GM18508 (cell line): ENCODE measurements around the gene SEC14L6.
"Not testable (repeated sequence)": the region's sequence is repeated elsewhere in the genome, so short reads cannot be mapped to it uniquely, and the experiment has no call there.

Experiments
- ATAC-seq: cut with Tn5 transposase; IDR thresholded peaks from one replicate; pipeline ENCODE4 v1.9.1; 2021; ENCODE audit warnings: moderate number of reproducible peaks; ENCODE audit not compliant: insufficient read depth, unreplicated experiment

Gene SEC14L6

DNA sequence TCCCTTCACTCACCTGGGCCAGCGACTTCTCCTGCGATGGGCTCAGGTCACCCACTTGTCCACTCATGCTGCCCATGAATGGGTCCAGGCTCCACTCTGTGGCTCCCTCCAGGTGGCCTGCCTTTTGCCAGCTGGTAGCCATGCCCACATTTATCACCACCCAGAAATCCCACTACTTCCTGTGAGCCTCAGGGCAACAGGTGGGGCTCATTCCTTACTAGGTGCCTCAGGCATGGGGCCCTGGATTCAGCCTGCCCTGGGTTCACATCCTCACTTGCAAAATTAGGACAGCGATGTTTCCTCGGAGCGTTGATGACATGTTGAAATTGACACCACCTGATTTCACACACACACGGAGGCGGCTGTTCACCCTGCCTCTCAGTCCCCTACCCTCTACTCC, at the start of gene SEC14L6:
SEC14L6 (minus strand) TSS at position 126 of the 400 bp plus-strand sequence; CDS start at position 67, 59 bp downstream.
- ATAC-seq: no peak

DNA sequence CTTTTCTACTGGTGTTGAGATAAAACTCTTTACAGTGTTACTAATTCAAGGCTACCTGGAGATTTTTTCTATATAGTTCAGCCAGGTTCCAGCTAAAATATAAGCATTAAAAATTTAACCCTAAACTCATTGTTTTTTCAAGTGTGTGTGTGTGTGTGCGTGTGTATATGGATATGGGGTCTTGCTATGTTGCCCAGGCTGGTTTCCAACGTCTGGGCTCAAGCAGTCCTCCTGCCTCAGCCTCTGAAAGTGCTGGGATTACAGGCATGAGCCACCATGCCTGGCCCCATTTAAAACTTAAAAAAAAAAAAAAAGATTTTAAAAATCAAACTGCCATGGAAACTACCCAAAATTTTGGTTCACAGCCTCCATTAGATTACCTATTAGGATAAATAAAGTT, 49.7 kb upstream of the SEC14L6 start:
- no peak for ATAC-seq

DNA sequence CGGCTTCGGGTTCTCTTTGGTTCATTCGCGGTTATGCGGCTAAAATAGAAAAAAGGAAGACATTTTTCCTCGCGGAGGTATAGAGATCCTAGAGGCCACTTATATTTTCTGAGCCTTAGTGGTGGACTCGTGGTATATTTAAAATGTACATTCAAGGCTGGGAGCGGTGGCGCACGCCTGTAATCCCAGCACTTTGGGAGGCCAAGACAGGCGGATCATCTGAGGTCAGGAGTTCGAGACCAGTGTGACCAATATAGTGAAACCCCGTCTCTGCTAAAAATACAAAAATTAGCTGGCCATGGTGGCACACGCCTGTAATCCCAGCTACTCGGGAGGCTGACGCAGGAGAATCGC, 45.8 kb upstream of the SEC14L6 start:
- ATAC-seq: not testable (repeated sequence)

DNA sequence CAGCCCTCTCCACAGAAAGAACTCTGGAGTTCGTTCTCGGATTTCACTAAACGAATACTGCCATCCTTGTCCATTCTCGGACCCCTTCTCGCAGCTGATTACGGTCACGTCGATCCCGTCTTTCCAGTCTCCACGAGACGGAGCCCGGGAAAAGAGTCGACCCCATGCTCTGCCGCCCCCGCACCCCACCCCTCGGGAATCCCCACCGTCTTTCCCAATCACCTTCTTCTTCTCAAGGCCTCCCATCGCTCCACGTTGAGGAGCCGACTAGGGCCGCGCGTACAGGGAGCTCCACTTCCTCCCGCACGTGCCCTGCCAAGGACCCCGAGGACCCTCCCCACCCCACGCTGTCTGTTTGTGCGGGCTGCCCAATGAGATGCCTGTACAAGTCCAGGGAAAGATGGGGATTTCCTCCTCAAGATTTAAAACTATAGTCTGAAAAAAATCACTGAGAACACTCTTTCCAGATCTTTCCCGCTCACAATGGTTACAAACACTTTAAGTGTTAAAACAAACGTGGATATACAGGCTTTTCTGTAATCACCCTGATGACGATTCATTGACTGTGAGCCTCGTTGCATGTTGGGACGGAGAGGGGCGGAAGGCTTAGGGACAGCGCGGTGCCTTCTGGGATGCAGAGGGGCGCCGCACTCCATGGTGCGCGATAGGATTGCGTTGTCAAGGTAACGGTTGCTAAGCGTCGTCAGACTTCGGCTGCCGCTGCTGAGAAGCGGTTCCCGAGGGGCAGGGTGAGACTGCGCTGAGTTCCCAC, 45.2 kb upstream of the SEC14L6 start, which contains the start of gene PES1:
PES1 (minus strand) TSS at position 323 of the 772 bp plus-strand sequence; CDS start at position 246, 77 bp downstream.
- ATAC-seq: peak; percentile 85

DNA sequence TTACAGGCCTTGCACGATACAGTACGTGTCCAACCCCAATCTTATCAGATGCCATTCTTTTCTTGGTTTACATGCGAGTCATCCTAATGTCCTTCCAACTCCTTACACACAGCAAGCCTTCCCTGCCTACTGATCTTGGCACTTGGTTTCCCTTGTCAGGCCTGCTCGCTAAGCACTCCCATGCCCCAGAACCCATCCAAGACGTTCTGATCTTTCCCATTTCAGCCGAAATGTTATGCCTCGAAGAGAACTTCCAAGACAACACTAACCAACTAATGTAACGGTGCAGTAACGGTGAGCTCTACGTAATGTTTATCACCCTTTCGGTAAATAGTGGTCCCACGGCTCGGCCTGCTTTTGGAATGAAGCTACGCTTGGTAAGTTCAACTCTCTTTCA, 44.6 kb upstream of the SEC14L6 start:
- ATAC-seq: no peak

DNA sequence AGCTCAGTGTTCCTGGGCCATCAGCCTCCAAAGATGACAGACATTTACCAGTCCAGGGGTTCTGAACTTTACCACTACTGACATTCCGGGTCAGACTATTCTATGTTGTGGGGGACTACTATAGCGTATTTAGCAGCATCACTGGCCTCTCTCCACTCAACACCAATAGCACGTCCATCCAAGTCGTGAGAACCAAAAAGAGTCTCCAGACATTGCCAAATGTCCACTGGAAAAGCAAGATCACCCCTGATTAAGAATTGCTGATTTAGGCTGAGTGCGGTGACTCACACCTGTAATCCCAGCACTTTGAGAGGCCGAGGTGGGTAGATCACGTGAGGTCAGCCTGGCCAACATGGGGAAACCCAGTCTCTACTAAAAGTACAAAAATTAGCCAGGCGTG, 39.9 kb upstream of the SEC14L6 start:
- ATAC-seq: no peak

DNA sequence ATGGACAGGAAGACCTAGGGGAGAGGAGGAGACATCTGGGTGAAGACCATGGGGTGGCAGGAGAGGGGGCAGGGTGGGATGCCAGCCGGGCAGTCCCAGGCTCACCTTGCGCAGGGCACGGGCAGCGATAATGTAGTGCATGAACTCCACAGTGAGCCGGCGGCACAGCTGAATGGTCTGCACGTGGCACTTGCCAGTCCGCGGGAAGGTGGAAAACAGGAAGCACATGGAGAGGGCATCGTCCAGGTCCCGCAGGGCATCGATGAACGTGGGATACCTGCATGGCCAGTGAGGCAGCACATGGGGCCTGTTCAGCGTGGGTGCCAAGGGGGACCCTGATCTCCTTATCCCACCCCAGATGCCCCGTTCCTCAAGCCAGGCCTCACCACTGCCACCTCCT, 37.9 kb upstream of the SEC14L6 start:
- no peak for ATAC-seq

DNA sequence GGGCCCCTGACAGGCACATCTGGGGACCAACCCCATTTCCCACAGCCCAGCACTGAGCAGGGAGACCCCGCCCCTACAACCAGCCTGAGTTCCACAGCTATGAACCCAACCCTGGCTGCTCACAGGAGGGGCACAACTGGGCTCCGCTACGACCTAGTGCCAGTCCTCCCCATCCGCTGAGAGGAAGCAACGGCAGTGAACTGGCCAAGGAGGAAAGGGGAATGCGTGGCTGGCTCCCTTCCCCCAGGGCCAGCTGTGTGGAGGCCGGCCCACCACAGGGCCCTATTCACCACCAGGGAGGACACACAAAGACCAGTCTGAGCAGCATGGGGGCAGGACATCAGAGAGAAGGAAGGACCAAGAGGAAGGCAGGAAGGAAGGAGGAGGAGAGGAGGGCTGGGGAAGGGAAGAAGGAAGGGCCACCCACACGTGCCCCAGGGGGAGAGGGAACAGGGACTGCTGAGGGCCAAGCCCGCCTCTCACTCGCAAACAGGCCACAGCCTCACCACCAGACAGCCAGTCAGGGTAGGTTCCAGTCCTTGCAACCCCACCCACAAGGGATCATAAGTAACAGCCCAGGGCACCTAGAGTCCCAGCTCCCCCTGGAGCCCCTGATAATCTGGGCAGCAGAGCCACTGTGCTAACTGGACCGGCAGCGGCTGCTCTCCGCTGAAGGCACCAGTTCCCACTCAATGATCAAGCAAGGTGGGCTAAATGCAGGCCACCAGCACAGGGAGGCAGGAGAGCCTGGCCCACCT, 36.4 kb upstream of the SEC14L6 start:
- no peak for ATAC-seq

DNA sequence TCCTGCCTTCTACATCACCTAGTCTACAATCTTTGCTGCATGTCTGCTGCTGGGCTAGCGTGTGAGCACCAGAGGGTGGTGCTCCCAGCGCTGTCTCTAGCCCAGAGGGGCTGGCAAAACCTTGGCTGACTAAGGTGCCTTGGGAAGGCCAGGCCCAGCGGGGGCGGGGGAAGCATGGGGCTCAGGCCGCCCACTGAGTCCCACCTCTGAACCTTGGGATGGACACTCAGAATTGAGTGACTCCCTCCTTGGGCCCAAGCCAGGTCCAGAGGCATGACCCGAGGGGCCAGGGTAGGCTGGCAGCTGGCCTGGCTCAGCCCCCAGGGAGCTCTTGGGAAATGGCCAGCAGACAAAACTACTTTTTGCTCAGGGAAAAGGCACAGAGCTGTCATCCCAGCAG, 35.5 kb upstream of the SEC14L6 start:
- no peak for ATAC-seq

DNA sequence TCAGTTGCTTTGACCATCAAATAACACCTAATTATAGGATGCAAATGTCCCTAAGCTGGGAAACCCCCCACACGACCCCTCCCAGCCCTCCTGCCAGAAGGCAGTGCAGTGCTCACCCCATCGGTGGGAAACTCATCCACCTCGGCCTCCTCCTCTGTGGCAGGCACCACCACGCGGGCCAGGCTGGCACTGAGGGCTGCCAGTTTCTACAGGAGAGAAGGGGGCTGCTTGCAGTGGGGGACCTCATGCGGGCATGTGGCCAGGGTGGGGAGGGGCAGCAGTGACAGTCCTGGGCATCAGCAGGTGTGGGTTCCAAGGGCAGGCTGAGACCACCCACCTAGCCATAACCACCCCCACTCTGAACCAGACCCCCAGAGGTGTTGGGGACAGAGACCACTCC, 34.4 kb upstream of the SEC14L6 start:
- ATAC-seq: no peak

DNA sequence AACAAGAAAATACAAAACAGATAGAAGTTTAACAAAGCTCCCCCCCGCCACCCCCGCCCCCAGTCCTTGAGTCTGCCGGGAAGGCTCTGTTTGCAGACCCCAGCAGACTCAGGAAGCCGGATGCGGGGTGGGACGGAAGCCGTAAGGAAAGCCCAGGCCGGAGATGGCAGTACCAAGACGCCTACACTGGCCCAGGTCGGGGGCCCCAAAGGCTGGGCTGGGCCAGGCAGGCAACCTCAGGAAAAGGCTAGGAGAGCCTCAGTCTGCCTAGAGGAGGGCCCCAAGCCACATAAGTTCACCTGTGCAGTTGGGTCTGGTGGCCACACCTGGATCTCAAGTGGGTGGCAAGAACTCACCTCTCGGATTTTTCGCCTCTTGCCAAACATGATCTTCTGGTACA, 31.9 kb upstream of the SEC14L6 start:
- no peak for ATAC-seq

DNA sequence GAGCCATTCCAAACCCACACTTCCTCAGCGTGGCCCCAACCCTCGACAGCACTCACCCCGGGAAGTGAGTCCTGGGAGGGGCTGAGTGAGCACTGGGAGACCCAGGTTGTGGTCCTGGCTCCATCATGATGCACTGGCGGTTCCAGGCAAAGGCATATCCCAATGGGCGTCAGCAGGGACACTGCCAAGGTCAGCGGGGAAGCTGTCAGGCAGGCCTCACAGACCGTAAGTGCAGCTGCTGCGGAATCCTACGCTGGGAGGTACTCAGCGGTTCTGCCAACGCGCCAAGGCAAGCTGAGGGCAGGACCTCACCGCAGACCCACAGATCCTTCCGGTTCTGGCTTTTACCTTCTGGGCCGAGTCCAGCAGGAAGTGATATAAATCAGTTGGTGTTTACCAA, 29.3 kb upstream of the SEC14L6 start:
- ATAC-seq: no peak

DNA sequence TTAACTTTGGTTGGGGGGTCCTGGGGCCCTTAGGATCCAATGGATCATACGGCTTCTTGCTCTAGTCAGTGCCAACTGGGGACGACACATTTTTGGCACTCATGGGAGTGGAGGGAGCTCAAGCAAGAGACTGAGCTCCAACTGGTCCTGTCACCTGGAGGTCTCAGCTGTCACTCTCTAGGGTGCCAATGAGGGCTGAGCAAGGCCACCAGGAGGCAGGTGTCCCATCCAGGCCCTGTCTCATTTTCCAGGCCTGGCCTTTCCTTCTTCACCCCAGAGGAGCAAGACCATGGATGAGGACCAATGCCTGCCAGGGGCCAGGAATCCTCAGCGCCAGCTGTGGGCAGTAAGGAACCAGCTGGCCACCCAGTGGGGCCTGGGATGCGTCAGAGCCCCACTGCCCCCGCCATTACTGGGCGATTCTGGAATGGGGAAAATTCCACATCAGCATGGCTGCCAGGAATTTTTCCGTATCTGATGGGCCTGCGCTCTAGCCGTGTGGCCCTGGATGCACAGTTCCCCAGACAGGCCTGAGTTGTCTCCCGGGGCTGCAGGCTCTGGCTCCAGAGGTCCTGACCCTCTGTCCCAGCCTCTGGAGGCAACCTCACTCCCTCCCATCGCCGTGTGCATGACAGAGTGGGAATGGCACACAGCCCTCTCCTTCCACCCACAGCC, 28.6 kb upstream of the SEC14L6 start:
- no peak for ATAC-seq

DNA sequence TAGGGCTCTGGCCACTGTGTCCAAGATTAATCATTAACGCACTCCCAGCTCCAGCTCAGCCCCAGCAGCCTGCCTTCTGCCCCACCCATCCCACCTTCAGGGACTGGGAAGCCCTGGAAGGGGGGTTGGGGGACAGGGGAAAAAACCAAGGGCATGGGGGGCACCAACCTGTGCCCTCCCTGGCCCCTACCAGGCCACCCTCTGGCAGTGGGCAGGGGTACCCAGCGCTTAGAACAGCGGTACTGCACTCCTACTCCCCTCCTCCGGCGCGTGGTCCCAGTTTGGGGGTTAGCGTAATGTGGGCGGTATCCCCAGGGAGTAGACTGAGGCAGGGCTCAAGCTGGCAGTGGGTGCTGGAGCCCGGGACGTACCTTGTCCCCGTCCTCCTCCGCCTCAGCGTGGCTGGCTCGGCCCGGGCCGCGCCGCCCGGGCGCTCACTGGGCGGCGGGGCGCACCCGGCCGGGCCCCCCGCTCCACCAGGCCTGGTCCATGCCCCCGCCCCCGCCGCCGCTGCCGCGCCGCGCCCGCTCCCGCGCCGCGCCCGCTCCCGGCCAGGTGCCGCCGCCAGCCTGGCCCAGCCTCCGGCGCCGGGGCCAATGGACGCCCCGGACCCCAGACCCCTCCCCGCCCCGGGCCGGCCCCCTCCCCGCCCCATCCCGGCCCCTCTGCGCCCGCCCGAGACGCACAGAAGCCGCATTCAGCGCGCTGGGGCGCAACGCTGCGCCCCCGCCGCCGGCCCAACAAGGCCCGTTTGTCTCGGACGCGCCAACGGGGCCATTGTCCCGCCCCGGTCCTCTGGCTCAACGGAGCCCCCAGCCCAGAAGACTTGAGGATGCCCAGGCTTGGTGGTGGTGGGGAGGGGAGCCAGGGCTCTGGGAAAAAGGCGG, 27.8 kb upstream of the SEC14L6 start, which contains the start of gene GAL3ST1:
GAL3ST1 (minus strand) TSS at position 571 of the 887 bp plus-strand sequence. CDS start 17,273 bp downstream, outside the sequence.
- ATAC-seq: no peak

DNA sequence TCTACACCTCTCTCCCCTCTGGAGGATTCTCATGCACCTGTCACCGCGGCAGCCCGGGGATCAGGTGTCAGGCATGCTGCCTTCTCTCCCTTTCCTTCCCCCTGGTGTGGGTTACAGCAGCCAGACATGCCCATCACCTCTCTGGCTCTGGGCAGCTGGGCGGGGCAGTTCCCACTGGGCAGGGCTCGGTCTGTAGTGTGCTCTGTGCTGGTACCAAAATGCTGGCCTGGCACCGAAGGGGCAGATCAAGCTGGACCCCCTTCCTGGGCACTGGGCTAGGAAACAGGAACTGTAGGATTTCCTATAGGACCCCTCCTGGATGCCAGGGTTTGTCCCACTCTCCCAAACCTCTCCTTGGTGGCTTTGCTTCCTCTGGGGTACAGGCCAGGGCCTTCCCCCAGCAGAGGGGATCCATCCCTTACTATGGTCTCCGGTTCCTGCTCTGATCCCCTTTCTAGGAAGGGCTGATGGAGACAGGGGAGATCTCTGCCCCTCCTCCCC, 27.1 kb upstream of the SEC14L6 start:
- ATAC-seq: no peak

DNA sequence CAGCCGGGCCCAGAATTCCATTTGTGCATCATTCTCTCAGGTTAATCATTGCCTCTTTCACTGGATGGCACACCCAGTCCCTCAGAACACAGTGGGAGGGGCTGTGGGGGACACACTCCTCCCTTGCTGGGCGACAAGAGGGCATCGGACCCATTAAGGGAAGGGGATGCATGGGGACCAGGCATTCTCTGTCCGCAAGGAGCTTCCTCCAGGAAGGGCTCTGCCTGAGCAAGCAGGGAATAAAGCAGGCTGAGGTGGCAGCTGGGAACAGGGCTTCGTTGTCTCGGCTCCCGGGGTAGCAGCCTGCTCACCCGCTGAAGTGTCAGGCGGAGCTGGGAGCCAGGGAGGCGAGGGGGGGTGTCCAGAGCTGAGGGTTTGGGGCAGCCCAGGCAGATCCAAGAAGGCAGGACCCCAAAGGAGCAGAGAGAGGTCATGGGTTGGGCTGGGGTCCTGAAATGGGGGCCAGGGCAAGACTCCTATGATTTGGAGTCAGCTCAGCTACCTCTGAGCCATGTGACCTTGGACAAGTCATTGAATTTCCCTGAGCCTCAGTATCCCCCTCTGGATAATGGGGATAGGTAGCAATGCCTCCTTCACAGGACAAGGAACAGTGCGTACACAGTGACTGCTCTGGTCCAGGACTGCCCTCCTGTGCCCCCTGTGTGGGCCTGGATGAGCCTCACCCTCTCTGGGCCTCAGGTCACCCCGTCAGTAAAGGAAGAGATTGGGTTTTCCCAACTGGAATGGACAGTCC, 26.5 kb upstream of the SEC14L6 start:
- ATAC-seq: no peak

DNA sequence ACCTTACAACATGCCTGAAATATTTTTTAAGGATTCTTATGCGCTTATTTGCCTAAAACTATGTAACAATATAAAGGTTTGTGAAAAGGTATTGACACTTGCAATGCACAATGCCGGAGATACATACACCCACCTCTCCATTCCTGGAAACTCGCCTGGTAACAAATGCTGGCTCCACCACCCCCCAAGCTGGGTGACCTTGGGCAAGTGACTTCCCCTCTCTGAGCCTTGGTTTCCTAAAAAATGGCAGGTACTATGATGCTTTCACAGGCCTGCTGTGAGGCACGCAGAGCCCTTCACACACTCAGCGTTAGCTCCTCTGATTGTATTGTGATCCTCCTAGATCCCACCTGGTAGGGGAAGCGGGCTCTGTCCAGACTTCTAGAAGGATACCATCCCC, 25.7 kb upstream of the SEC14L6 start:
- no peak for ATAC-seq

DNA sequence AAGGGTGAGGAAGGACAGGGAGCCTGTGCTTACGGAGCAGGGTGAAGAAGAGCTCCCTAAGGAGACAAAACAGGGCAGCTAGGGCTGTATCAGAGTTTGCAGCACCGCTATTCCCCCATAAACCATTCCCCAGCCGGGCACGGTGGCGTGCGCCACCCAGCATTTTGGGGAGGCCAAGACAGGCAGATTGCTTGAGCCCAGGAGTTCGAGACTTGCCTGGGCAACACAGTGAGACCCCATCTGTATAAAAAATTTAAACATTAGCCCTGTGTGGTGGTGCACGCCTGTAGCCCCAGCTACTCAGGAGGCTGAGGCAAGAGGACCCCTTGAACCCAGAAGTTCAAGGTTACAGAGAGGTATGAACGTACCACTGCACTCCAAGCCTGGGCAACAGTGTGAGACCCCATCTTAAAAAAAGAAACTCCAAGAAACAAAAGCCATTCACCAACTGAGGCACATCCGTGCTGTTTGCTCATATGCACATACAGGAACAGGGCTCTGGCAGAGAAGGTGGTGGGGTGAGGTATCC, 23.2 kb upstream of the SEC14L6 start:
- no peak for ATAC-seq
